ENCODE results near the gene SRF. TPM values are rescaled to one million over a fixed set of nuclear protein-coding genes. Genes with fewer than 3 reads are reported as not detected.

The SRF gene
- total RNA-seq, 3 donors from 2014 or later (not counting 1 experiment from before 2014, with no cell fraction given) = 31.6 to 33.0 (median 32.0) TPM

DNA sequence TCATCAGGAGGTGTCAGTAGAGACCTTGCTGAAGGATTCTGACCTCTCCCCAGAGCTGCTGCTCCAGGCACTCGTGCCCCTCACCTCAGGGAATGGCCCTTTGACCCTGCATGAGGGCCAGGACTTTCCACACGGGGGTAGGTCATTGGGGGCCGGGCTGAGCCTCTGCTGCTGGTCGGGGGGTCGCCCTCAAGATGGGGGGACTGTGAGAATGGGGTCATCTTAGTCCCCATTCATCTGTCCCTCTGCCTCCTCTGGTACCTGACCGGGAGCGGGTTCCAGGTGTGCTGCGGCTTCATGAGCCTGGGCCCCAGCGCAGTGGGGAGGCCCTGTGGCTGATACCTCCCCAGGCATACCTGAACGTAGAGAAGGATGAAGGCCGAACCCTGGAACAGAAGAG lies 42.4 kb downstream of the SRF start:
- no peaks in the 10 kb centered on the region for H3K27me3 ChIP-seq (ENCODE audit: control insufficient read depth, insufficient read depth, low read length)
- no peaks in the 10 kb centered on the region for H3K9me3 ChIP-seq (ENCODE audit: control insufficient read depth, insufficient read depth, low read length)
- intact Hi-C loops (cut with micrococcal nuclease) = no loop called here
- Mint-ChIP-seq H3K4me3 (no peak overlapping the region), H3K9me3 (no peaks in the 10 kb centered on the region), H3K27ac (no peak overlapping the region), H3K36me3 (peaks cover 5% of the 10 kb centered on the region), H3K27me3 (ENCODE audit: low read depth in 2 of 2) (no peaks in the 10 kb centered on the region), H3K4me1 (no peaks in the 10 kb centered on the region)
- no peaks in the 10 kb centered on the region for H3K4me1 ChIP-seq (ENCODE audit: control insufficient read depth, insufficient read depth, low read length)
- no peak overlapping the region for H3K4me3 ChIP-seq (ENCODE audit: low read length)
- 95% methylated on average over 11 of the region's 11 CpGs for WGBS (ENCODE audit: insufficient coverage)
- DNase-seq (no peak), ATAC-seq (no peak)
- peaks cover 20% of the 10 kb centered on the region for H3K36me3 ChIP-seq (ENCODE audit: control insufficient read depth, insufficient read depth, low read length)
- TF ChIP-seq, protein P1, sequence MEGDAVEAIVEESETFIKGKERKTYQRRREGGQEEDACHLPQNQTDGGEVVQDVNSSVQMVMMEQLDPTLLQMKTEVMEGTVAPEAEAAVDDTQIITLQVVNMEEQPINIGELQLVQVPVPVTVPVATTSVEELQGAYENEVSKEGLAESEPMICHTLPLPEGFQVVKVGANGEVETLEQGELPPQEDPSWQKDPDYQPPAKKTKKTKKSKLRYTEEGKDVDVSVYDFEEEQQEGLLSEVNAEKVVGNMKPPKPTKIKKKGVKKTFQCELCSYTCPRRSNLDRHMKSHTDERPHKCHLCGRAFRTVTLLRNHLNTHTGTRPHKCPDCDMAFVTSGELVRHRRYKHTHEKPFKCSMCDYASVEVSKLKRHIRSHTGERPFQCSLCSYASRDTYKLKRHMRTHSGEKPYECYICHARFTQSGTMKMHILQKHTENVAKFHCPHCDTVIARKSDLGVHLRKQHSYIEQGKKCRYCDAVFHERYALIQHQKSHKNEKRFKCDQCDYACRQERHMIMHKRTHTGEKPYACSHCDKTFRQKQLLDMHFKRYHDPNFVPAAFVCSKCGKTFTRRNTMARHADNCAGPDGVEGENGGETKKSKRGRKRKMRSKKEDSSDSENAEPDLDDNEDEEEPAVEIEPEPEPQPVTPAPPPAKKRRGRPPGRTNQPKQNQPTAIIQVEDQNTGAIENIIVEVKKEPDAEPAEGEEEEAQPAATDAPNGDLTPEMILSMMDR (IDR thresholded peaks at IDR 0.05) = no peak
- H3K27ac ChIP-seq (ENCODE audit: low read length) = no peak overlapping the region

- intact Hi-C loops (cut with micrococcal nuclease) = no loop called here
- H3K36me3 Mint-ChIP-seq = peaks cover 5% of the 10 kb centered on the region
- Histone ChIP-seq H3K27me3 (ENCODE audit: control insufficient read depth, insufficient read depth, low read length) (no peaks in the 10 kb centered on the region), H3K4me3 (ENCODE audit: low read length) (no peak overlapping the region), H3K36me3 (ENCODE audit: control insufficient read depth, insufficient read depth, low read length) (peaks cover 20% of the 10 kb centered on the region), H3K4me1 (ENCODE audit: control insufficient read depth, insufficient read depth, low read length) (no peaks in the 10 kb centered on the region), H3K9me3 (ENCODE audit: control insufficient read depth, insufficient read depth, low read length) (no peaks in the 10 kb centered on the region), H3K27ac (ENCODE audit: low read length) (no peak overlapping the region)
- H3K27me3 Mint-ChIP-seq (ENCODE audit: low read depth in 2 of 2) = no peaks in the 10 kb centered on the region
- over 99% methylated on average over 8 of the region's 8 CpGs for WGBS (ENCODE audit: insufficient coverage)
- H3K27ac Mint-ChIP-seq = no peak overlapping the region
- H3K9me3 Mint-ChIP-seq = no peaks in the 10 kb centered on the region
- TF ChIP-seq, protein P1 (IDR thresholded peaks at IDR 0.05) = no peak
- no peak for ATAC-seq
- DNase-seq = no peak
- H3K4me3 Mint-ChIP-seq = no peak overlapping the region
- H3K4me1 Mint-ChIP-seq = no peaks in the 10 kb centered on the region
These were observed 44.0 kb downstream of the SRF start for GRCh38 chr6:43215066-43215465.

DNA sequence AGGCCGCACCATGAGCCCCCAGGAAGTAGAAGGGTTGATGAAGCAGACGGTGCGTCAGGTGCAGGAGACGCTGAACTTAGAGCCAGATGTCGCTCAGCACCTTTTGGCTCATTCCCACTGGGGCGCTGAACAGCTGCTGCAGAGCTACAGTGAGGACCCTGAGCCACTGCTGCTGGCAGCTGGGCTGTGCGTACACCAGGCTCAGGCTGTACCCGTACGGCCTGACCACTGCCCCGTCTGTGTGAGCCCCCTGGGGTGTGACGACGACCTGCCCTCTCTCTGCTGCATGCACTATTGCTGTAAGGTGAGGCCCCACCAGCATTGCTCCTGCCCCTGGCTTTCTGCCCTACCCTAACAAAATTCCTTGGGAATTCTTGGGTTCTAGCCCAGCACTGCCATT lies 45.1 kb downstream of the SRF start:
- DNase-seq = no peak
- no peaks in the 10 kb centered on the region for H3K27me3 Mint-ChIP-seq (ENCODE audit: low read depth in 2 of 2)
- H3K4me3 Mint-ChIP-seq = no peak overlapping the region

DNA sequence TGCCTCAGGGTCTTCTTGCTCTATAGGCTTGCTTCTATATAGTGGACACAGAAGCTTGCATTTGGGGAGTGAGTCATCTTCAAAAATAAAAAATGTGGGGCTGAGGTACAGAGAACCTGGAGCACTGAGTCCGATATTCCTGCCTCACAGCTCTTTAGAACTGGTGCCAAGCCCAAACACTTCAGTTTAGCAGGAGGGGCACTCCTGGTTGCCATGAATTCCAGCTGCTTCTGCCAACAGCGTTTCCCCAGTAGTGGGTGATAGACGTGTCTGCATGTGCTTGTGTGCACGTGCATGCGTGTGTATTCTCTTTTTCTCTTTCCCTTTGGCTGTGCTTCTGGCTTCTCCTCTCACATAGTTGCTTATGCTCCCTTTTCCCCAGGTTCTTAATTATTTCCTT lies 46.3 kb downstream of the SRF start:
- peaks cover 24% of the 10 kb centered on the region for H3K36me3 ChIP-seq (ENCODE audit: control insufficient read depth, insufficient read depth, low read length)
- H3K36me3 Mint-ChIP-seq = peaks cover 5% of the 10 kb centered on the region

More for the DNA sequence above, 45.1 kb downstream of the SRF start:
- H3K27ac ChIP-seq (ENCODE audit: low read length) = no peak overlapping the region
- peaks cover 24% of the 10 kb centered on the region for H3K36me3 ChIP-seq (ENCODE audit: control insufficient read depth, insufficient read depth, low read length)
- no peaks in the 10 kb centered on the region for H3K4me1 ChIP-seq (ENCODE audit: control insufficient read depth, insufficient read depth, low read length)
- 95% methylated on average over 12 of the region's 12 CpGs for WGBS (ENCODE audit: insufficient coverage)
- H3K9me3 Mint-ChIP-seq = no peaks in the 10 kb centered on the region
- no peaks in the 10 kb centered on the region for H3K4me1 Mint-ChIP-seq
- no peaks in the 10 kb centered on the region for H3K27me3 ChIP-seq (ENCODE audit: control insufficient read depth, insufficient read depth, low read length)
- intact Hi-C loops (cut with micrococcal nuclease) = no loop called here
- peaks cover 5% of the 10 kb centered on the region for H3K36me3 Mint-ChIP-seq
- H3K4me3 ChIP-seq (ENCODE audit: low read length) = no peak overlapping the region
- H3K9me3 ChIP-seq (ENCODE audit: control insufficient read depth, insufficient read depth, low read length) = no peaks in the 10 kb centered on the region
- ATAC-seq = no peak
- H3K27ac Mint-ChIP-seq = no peak overlapping the region
- TF ChIP-seq, protein P1 (IDR thresholded peaks at IDR 0.05) = no peak

More for the DNA sequence above, 46.3 kb downstream of the SRF start:
- Mint-ChIP-seq H3K4me3 (no peak overlapping the region), H3K27ac (no peak overlapping the region), H3K27me3 (ENCODE audit: low read depth in 2 of 2) (no peaks in the 10 kb centered on the region), H3K9me3 (no peaks in the 10 kb centered on the region), H3K4me1 (no peaks in the 10 kb centered on the region)
- TF ChIP-seq, protein P1 (IDR thresholded peaks at IDR 0.05) = no peak
- no peak for ATAC-seq
- intact Hi-C loops (cut with micrococcal nuclease) = no loop called here
- no peak overlapping the region for H3K27ac ChIP-seq (ENCODE audit: low read length)
- 88% methylated on average over 5 of the region's 5 CpGs for WGBS (ENCODE audit: insufficient coverage)
- no peaks in the 10 kb centered on the region for H3K27me3 ChIP-seq (ENCODE audit: control insufficient read depth, insufficient read depth, low read length)
- DNase-seq = no peak
- no peaks in the 10 kb centered on the region for H3K9me3 ChIP-seq (ENCODE audit: control insufficient read depth, insufficient read depth, low read length)
- H3K4me1 ChIP-seq (ENCODE audit: control insufficient read depth, insufficient read depth, low read length) = no peaks in the 10 kb centered on the region
- no peak overlapping the region for H3K4me3 ChIP-seq (ENCODE audit: low read length)

Measured in natural killer cell (primary cell).